Measurements from ENCODE around the gene KPNA2. TPM values are rescaled to one million over a fixed set of nuclear protein-coding genes. Genes with fewer than 3 reads are reported as not detected.

KPNA2 gene
- total and polyA plus RNA-seq, 10 of the 15 experiments (the other 5 are each of a cell fraction or from before 2014, with no cell fraction given): 202 to 731 (median 283) TPM

GRCh38 chr17:67990909-67991308 lies 44.6 kb upstream of the KPNA2 start:
- FAIRE-seq (no peak), ATAC-seq (no peak), DNase-seq (ENCODE audit: low read depth, low spot score) (no peak)
- in situ Hi-C loops (cut with MboI): no loop called here
- no peak overlapping the region for H3K9ac ChIP-seq (ENCODE audit: control insufficient read depth, insufficient read depth, low read length)
- BruUV-seq (replicated peaks): no TSS peak
- no peaks in the 10 kb centered on the region for H3K9me3 ChIP-seq (replicated peaks; ENCODE audit: control insufficient read depth, insufficient read depth, low read length)
- POLR2A ChIA-PET: no interaction called here
- no peak overlapping the region for H3K27ac ChIP-seq (ENCODE audit: control insufficient read depth, insufficient read depth)
- intact Hi-C loops (cut with micrococcal nuclease; ENCODE audit: unreplicated experiment): no loop called here
- RAD21 ChIA-PET (ENCODE audit: unreplicated experiment): no interaction called here
- H3K4me1 ChIP-seq (ENCODE audit: control insufficient read depth, insufficient read depth, low read length): peaks cover 3% of the 10 kb centered on the region; the same call in 1 of the 2 replicates
- H2AFZ ChIP-seq (ENCODE audit: control insufficient read depth, low read depth, low read length): no peak overlapping the region
- H3K79me2 ChIP-seq (ENCODE audit: control insufficient read depth, insufficient read depth, low read length): no peaks in the 10 kb centered on the region
- CTCF ChIA-PET: interaction anchor here (1.1 kb wide), 1 partner anchor 21 kb away, joined by 3 read pairs; no protein-coding TSS in a partner anchor
- no peak overlapping the region for H3K4me2 ChIP-seq (ENCODE audit: control insufficient read depth, insufficient read depth)
- TF ChIP-seq STAT1 (conservative IDR thresholded peaks at IDR 0.05): no peak
- TF ChIP-seq SMARCA5 (IDR thresholded peaks at IDR 0.05): no peak
- TF ChIP-seq STAT3 (IDR thresholded peaks at IDR 0.05; ENCODE audit: low read depth, low read length): no peak
- TF ChIP-seq ZSCAN29 (IDR thresholded peaks at IDR 0.05): no peak
- TF ChIP-seq E2F4 (IDR thresholded peaks at IDR 0.05; ENCODE audit: low read depth, low read length): no peak
- no peak for TF ChIP-seq RAD51 (IDR thresholded peaks at IDR 0.05)
- TF ChIP-seq SREBF2 (IDR thresholded peaks at IDR 0.05; ENCODE audit: low read length): no peak
- no peak for TF ChIP-seq ZNF687 (IDR thresholded peaks at IDR 0.05)
- TF ChIP-seq E4F1 (IDR thresholded peaks at IDR 0.05; ENCODE audit: borderline replicate concordance, partially characterized antibody): no peak
- TF ChIP-seq ZNF622 (IDR thresholded peaks at IDR 0.05): no peak
- peaks cover 0 to 3% of the 10 kb centered on the region in 2 experiments; a peak in 1 of 4 replicates for H3K27me3 ChIP-seq (replicated peaks in 1 of 2; ENCODE audit: control insufficient read depth in 2 of 2, insufficient read depth in 2 of 2, low read length in 1 of 2)
- 83% methylated on average over 4 of the region's 4 CpGs for WGBS (ENCODE audit: insufficient coverage, insufficient replicate concordance, low lambda C conversion rate, missing lambda C conversion rate)
- no peak overlapping the region for H3K4me3 ChIP-seq
- SMC1A ChIA-PET (ENCODE audit: uncharacterized antibody, unreplicated experiment): no interaction called here
- no peaks in the 10 kb centered on the region for H4K20me1 ChIP-seq (ENCODE audit: control insufficient read depth, insufficient read depth)
- no peaks in the 10 kb centered on the region for H3K36me3 ChIP-seq (ENCODE audit: control insufficient read depth in 2 of 2, insufficient read depth in 2 of 2, low read length in 1 of 2)

All from GM12878 (cell line).